Caki2 (cell line): ENCODE data around the gene PTPRG. TPM values are rescaled to one million over a fixed set of nuclear protein-coding genes. Genes with fewer than 3 reads are reported as not detected.
"Not testable (repeated sequence)": the region's sequence is repeated elsewhere in the genome, so short reads cannot be mapped to it uniquely, and the experiment has no call there.

Source experiments
- DNase-seq: peaks from one replicate; pipeline ENCODE4 v3.0.0-alpha.2; 2015; ENCODE audit warnings: low read depth
- in situ Hi-C: cut with HindIII; loops from 2 replicates; pipeline ENCODE4 v1.10.0; 2016; ENCODE audit warnings: low sequenced_read_pairs, low pct_unique_long_range_greater_than_20kb, mixed read lengths
- total RNA-seq: library from RNA; depleted of rRNA; stranded (reverse); fragments of >200 nt; shearing (Covaris generic); gene quantifications from 2 replicates; pipeline ENCODE4 v1.2.3, GENCODE V29; 2014; ENCODE audit warnings: low replicate concordance

The PTPRG gene
- total RNA-seq, 1 experiment from 2014 or later: 9.4 TPM

- no peak for DNase-seq
- in situ Hi-C loops: no loop called here
Observed at GRCh38 chr3:61758839-61759238, 197.5 kb downstream of the PTPRG start.

GRCh38 chr3:61760783-61761182, 199.4 kb downstream of the PTPRG start:
- in situ Hi-C loops, DNase-seq: not testable (repeated sequence)

GRCh38 chr3:61761694-61762430, 200.5 kb downstream of the PTPRG start:
- in situ Hi-C loops: no loop called here
- DNase-seq: no peak

- in situ Hi-C loops: no loop called here
- DNase-seq: no peak
Observed at GRCh38 chr3:61765157-61765876, 203.9 kb downstream of the PTPRG start.

GRCh38 chr3:61768284-61769037, 207.1 kb downstream of the PTPRG start:
- in situ Hi-C loops: no loop called here
- no peak for DNase-seq

GRCh38 chr3:61769266-61769990, 208.1 kb downstream of the PTPRG start:
- DNase-seq: no peak
- in situ Hi-C loops: no loop called here

GRCh38 chr3:61771976-61772375, 210.6 kb downstream of the PTPRG start:
- in situ Hi-C loops: no loop called here
- DNase-seq: no peak

- DNase-seq: no peak
- in situ Hi-C loops: no loop called here
Observed at GRCh38 chr3:61772456-61772855, 211.1 kb downstream of the PTPRG start.

- in situ Hi-C loops: no loop called here
- DNase-seq: no peak
Observed at GRCh38 chr3:61774279-61774890, 213.0 kb downstream of the PTPRG start.

- DNase-seq: no peak
- in situ Hi-C loops: no loop called here
Observed at GRCh38 chr3:61776390-61776789, 215.0 kb downstream of the PTPRG start.

GRCh38 chr3:61777483-61777882, 216.1 kb downstream of the PTPRG start:
- no peak for DNase-seq
- in situ Hi-C loops: no loop called here

- in situ Hi-C loops: no loop called here
- DNase-seq: no peak
Observed at GRCh38 chr3:61778095-61778494, 216.7 kb downstream of the PTPRG start.

- no peak for DNase-seq
- in situ Hi-C loops: no loop called here
Observed at GRCh38 chr3:61780016-61780415, 218.6 kb downstream of the PTPRG start.

- no peak for DNase-seq
- in situ Hi-C loops: no loop called here
Observed at GRCh38 chr3:61780455-61781228, 219.3 kb downstream of the PTPRG start.

GRCh38 chr3:61783993-61784718, 222.8 kb downstream of the PTPRG start:
- DNase-seq: no peak
- in situ Hi-C loops: no loop called here

GRCh38 chr3:61788623-61789507, 227.5 kb downstream of the PTPRG start:
- in situ Hi-C loops: no loop called here

More at GRCh38 chr3:61788623-61789507, 227.5 kb downstream of the PTPRG start:
- no peak for DNase-seq
